SKM-1 (cell line): ENCODE data around the gene PACSIN3.
"Not testable (repeated sequence)": the region's sequence is repeated elsewhere in the genome, so short reads cannot be mapped to it uniquely, and the experiment has no call there.

Source experiments
- DNase-seq: peaks from one replicate; lab custom pipeline; 2025; ENCODE audit not compliant: unreplicated experiment; lab: John Stamatoyannopoulos, UW

PACSIN3 gene

GRCh38 chr11:47186076-47186699 lies at the start of gene PACSIN3:
TSS of gene PACSIN3 (minus strand) at chr11:47186434. CDS start at chr11:47182727, 3,707 bp downstream.
- DNase-seq: no peak

GRCh38 chr11:47235163-47235562 lies 48.9 kb upstream of the PACSIN3 start:
- DNase-seq: no peak

- no peak for DNase-seq
Observed at GRCh38 chr11:47234669-47235100, 48.5 kb upstream of the PACSIN3 start.

- no peak for DNase-seq
Observed at GRCh38 chr11:47233989-47234668, 47.9 kb upstream of the PACSIN3 start.

GRCh38 chr11:47233051-47233450 lies 46.8 kb upstream of the PACSIN3 start:
- no peak for DNase-seq

GRCh38 chr11:47229161-47229560 lies 42.9 kb upstream of the PACSIN3 start:
- DNase-seq: no peak

GRCh38 chr11:47225552-47226400 lies 39.5 kb upstream of the PACSIN3 start:
- DNase-seq: no peak

- no peak for DNase-seq
Observed at GRCh38 chr11:47222696-47223095, 36.5 kb upstream of the PACSIN3 start.

GRCh38 chr11:47220401-47220821 lies 34.2 kb upstream of the PACSIN3 start:
- no peak for DNase-seq

GRCh38 chr11:47216121-47216798 lies 30.0 kb upstream of the PACSIN3 start:
- DNase-seq: no peak

- no peak for DNase-seq
Observed at GRCh38 chr11:47215366-47215910, 29.2 kb upstream of the PACSIN3 start.

GRCh38 chr11:47213950-47214565 lies 27.8 kb upstream of the PACSIN3 start:
- peak; percentile 73 for DNase-seq

- DNase-seq: no peak
Observed at GRCh38 chr11:47212938-47213337, 26.7 kb upstream of the PACSIN3 start.

GRCh38 chr11:47208628-47209027 lies 22.4 kb upstream of the PACSIN3 start:
- no peak for DNase-seq

- DNase-seq: not testable (repeated sequence)
Observed at GRCh38 chr11:47208008-47208552, 21.8 kb upstream of the PACSIN3 start.

- no peak for DNase-seq
Observed at GRCh38 chr11:47207459-47207858, 21.2 kb upstream of the PACSIN3 start.

GRCh38 chr11:47206577-47206976 lies 20.3 kb upstream of the PACSIN3 start:
- not testable (repeated sequence) for DNase-seq

GRCh38 chr11:47204637-47204989 lies 18.4 kb upstream of the PACSIN3 start:
- no peak for DNase-seq

GRCh38 chr11:47202576-47202975 lies 16.3 kb upstream of the PACSIN3 start:
- DNase-seq: no peak

GRCh38 chr11:47201015-47201414 lies 14.8 kb upstream of the PACSIN3 start:
- DNase-seq: no peak
